ENCODE data around the gene FUT7. TPM values are rescaled to one million over a fixed set of nuclear protein-coding genes. Genes with fewer than 3 reads are reported as not detected.

The FUT7 gene
- total RNA-seq, 1 donor from 2014 or later = 5.0 TPM

- ATAC-seq (ENCODE audit: low read depth) (no peak), DNase-seq (no peak)
- Mint-ChIP-seq H3K36me3 (ENCODE audit: low read depth) (peaks cover 4% of the 10 kb centered on the region), H3K4me3 (no peak overlapping the region), H3K9me3 (no peaks in the 10 kb centered on the region), H3K27ac (no peak overlapping the region), H3K27me3 (no peaks in the 10 kb centered on the region), H3K4me1 (peaks cover 11% of the 10 kb centered on the region)
- ChIA-PET POLR2A (no interaction called here), CTCF (interaction anchor here (1.0 to 1.7 kb wide), 2 partner anchors 8 to 14 kb away, joined by 3 to 4 read pairs; no protein-coding TSS in a partner anchor)
- intact Hi-C loops (cut with micrococcal nuclease) = no loop called here
- no peak for TF ChIP-seq CTCF (IDR thresholded peaks at IDR 0.05)
Observed at GRCh38 chr9:137021568-137021978, 10.3 kb downstream of the FUT7 start.

- H3K27me3 Mint-ChIP-seq = no peaks in the 10 kb centered on the region
- DNase-seq (no peak), ATAC-seq (ENCODE audit: low read depth) (no peak)
- H3K4me3 Mint-ChIP-seq = no peak overlapping the region
- POLR2A ChIA-PET = no interaction called here
- H3K36me3 Mint-ChIP-seq (ENCODE audit: low read depth) = peaks cover 4% of the 10 kb centered on the region
- intact Hi-C loops (cut with micrococcal nuclease) = no loop called here
- CTCF ChIA-PET = interaction anchor here (1.0 to 1.7 kb wide), 2 partner anchors 8 to 14 kb away, joined by 3 to 4 read pairs; no protein-coding TSS in a partner anchor
- no peaks in the 10 kb centered on the region for H3K9me3 Mint-ChIP-seq
- peaks cover 5% of the 10 kb centered on the region for H3K4me1 Mint-ChIP-seq
- no peak overlapping the region for H3K27ac Mint-ChIP-seq
- no peak for TF ChIP-seq CTCF (IDR thresholded peaks at IDR 0.05)
Observed at GRCh38 chr9:137020771-137021567, 10.9 kb downstream of the FUT7 start.

- no peaks in the 10 kb centered on the region for H3K27me3 Mint-ChIP-seq
- ATAC-seq (ENCODE audit: low read depth) = no peak
- no peaks in the 10 kb centered on the region for H3K9me3 Mint-ChIP-seq
- intact Hi-C loops (cut with micrococcal nuclease) = no loop called here
- H3K36me3 Mint-ChIP-seq (ENCODE audit: low read depth) = peaks cover 4% of the 10 kb centered on the region
- DNase-seq = no peak
- no peak for TF ChIP-seq CTCF (IDR thresholded peaks at IDR 0.05)
- H3K4me3 Mint-ChIP-seq = no peak overlapping the region
- ChIA-PET POLR2A (no interaction called here), CTCF (interaction anchor here (1.0 to 1.7 kb wide), 2 partner anchors 9 to 15 kb away, joined by 3 to 4 read pairs; no protein-coding TSS in a partner anchor)
- peaks cover 1% of the 10 kb centered on the region for H3K4me1 Mint-ChIP-seq
- H3K27ac Mint-ChIP-seq = no peak overlapping the region
Observed at GRCh38 chr9:137019891-137020683, 11.8 kb downstream of the FUT7 start.

GRCh38 chr9:137018761-137019559 lies 12.9 kb downstream of the FUT7 start:
- CTCF ChIA-PET = no interaction called here
- no peak for ATAC-seq (ENCODE audit: low read depth)
- Mint-ChIP-seq H3K36me3 (ENCODE audit: low read depth) (peaks cover 6% of the 10 kb centered on the region), H3K4me3 (no peak overlapping the region), H3K9me3 (no peaks in the 10 kb centered on the region), H3K27me3 (no peaks in the 10 kb centered on the region), H3K4me1 (peaks cover 1% of the 10 kb centered on the region), H3K27ac (no peak overlapping the region)
- no peak for TF ChIP-seq CTCF (IDR thresholded peaks at IDR 0.05)
- no peak for DNase-seq
- POLR2A ChIA-PET = no interaction called here
- intact Hi-C loops (cut with micrococcal nuclease) = no loop called here

Measured in activated B cell treated with CpG ODN at 0.5 μM for 24 hours (primary cell).